ENCODE measurements around the gene MYH4.

The MYH4 gene

DNA sequence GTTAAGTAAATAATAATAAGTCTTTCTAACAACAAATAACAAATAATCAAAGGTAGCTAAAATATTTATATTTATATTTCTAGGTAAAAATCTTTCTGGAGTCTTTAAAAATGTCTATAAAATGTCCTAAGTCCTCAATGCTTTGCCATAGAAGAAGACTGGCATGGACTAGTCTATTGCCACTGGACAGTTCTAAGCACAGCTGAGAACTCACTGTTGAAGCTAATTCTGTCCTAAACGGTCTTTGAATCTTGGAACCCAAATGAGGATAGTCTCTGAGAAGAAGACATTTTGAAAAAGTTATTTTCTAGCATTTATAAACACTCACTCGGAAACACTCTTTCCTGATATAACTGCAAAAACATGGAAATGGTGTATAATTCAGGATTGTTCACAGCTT, 48.1 kb downstream of the MYH4 start:
- DNase-seq = no peak

GRCh38 chr17:10420811-10421210, 48.5 kb downstream of the MYH4 start:
- DNase-seq = no peak

DNA sequence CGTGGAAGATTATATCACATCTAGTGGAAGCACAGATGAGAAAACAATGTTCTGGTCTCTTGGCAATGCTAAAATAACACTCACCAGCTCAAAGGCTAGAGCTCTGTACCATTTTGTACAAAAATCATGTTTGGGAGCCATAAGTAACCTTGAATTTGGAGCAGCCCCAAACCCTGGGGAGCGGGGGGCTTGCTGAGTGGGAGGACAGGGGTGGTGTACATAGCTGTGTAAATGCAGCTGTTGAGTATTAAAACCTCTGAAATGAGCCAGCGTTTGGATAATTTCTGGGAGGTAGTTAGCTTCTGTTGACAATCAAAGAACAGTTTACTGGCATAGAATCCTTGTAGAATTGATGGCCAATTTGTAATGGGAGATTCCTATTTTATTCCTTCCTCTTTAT, 51.9 kb downstream of the MYH4 start:
- DNase-seq = no peak

- DNase-seq = no peak
These were observed 54.2 kb downstream of the MYH4 start for GRCh38 chr17:10415161-10415560.

GRCh38 chr17:10403589-10403988, 65.8 kb downstream of the MYH4 start:
- DNase-seq = no peak

DNA sequence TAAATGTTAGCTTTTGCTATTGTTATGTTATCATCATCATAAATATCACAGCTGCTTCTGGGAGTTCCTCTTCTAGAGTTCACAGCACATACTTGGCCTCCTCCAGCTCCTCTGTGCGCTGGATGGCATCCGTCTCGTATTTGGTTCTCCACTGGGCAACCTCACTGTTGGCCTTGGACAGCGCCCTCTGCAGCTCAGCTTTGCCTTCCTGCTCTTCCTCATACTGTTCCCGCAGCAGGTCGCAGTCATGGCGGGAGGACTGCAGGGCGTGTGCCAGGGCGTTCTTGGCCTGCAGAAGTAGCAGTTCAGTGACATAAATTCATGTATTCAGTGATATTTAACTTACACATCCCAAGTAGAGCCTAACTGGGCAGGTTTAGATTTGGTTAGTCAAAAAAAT, 71.0 kb downstream of the MYH4 start:
- no peak for DNase-seq

- DNase-seq = no peak
These were observed 72.7 kb downstream of the MYH4 start for GRCh38 chr17:10396524-10397163.

GRCh38 chr17:10394201-10394887, 75.0 kb downstream of the MYH4 start:
- DNase-seq = no peak

Data from GDM1 (cell line).